Middle frontal gyrus (tissue), 1 donor: ENCODE measurements around the gene SUN5.
"Not testable (repeated sequence)": the region's sequence is repeated elsewhere in the genome, so short reads cannot be mapped to it uniquely, and the experiment has no call there.

Experiments
- DNase-seq: peaks from one replicate; pipeline ENCODE4 v3.0.0-alpha.2; 2015; ENCODE audit warnings: low spot score; ENCODE audit errors: extremely low spot score

SUN5 gene

DNA sequence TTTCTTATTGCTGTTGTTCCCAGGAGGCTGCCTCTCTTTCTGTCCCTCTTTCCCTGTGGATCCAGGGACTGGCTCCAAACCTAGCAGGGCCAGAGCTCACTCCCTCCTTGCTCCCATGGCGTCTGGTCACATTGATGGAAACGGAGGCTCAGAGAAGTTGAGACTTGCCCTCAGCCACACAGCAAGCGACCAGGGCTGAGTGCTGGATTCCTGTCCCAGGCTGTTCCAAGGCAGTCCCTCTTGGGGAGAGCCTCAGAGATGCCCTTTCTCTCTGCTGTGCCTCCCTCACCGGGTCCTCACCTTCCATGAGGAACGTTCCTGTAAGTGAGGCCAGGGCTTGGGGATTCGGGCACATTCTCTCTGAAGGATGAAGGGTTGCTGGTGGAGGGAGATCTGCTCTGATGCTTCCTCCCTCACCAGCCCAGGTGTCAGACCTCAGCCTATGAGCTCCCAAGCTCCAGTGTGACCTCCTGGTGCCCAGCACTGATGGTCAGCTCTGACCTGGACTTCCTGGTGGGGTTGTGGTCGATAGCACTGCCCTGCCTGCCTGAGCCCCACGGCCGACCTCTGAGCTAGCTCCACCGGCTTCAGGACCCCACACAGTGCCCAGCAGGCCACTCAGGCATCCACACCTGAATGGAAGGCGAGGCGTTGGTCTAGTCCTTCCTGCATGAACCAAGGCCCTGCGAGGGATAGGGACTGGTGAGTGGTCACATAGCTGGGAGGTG, 26.8 kb downstream of the SUN5 start:
- no peak for DNase-seq

GRCh38 chr20:32976746-32977145, 27.5 kb downstream of the SUN5 start:
- no peak for DNase-seq

GRCh38 chr20:32975698-32976674, 28.2 kb downstream of the SUN5 start:
- DNase-seq: no peak

DNA sequence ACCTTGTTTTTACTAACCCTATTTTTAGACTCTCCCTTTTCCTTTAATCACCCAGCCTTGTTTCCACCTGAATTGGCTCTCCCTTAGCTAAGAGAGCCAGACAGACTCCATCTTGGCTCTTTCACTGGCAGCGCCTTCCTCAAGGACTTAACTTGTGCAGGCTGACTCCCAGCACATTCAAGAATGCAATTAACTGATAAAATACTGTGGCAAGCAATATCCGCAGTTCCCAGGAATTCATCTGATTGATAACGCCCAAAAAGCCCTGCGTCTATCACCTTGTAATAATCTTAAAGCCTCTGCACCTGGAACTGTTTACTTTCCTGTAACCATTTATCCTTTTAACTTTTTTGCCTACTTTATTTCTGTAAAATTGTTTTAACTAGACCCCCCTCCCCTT, 29.1 kb downstream of the SUN5 start:
- DNase-seq: not testable (repeated sequence)

GRCh38 chr20:32974204-32975064, 29.8 kb downstream of the SUN5 start:
- not testable (repeated sequence) for DNase-seq

DNA sequence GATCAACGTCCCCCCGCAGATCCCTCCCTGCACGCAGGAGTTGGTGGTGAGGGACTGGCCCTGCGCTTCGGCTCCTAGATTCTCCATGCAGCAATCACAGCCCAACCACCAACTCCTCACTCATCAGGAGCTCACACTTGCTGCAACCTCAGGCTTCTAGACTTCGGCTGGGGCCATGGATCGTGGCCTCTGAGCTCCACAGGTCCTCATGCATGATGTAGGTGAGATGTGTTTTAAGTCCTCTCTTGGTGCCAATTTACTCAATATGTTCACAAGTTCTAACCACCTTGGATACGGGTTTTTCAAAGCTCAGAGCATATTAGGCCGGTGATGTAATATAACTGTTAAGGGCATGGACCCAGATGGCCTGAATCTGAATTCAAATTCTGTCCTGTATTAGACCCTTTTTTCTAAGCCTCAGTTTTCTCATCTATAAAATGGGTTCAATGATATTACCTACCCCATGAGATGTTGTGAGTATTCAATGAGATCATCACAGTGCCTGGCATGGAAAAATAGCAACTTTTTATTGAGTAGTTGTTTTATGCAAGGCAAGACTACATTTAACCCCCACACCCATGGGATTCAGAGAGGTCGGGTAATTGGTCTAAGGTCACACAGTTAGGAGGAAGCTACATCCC, 31.0 kb downstream of the SUN5 start:
- DNase-seq: no peak

- DNase-seq: no peak
Measured at GRCh38 chr20:32972181-32973076, 31.8 kb downstream of the SUN5 start.

DNA sequence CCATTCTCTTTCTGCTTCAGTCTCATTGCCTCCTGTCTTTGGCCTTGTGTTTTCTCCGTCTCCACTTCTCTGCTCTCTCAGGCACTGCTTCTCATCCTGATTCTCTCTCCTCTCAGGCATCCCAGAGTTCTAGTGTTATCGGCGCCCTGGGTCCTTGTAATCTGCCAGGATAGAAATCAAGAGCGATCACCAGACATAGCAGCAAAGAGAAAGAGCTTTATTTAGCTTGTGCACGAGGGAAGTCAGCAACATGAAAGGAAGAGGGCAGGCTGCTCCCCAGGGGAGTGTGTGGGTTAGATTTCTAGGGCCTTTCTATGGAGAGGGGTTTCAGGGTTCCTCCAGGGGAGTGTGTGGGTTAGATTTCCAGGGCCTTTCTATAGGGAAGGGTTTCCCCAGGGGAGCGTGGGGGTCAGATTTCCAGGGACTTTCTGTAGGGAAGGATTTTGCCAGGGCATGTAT, 32.5 kb downstream of the SUN5 start:
- no peak for DNase-seq

- DNase-seq: no peak
Measured at GRCh38 chr20:32970973-32971300, 33.3 kb downstream of the SUN5 start.

- no peak for DNase-seq
Measured at GRCh38 chr20:32970115-32970972, 33.9 kb downstream of the SUN5 start.

DNA sequence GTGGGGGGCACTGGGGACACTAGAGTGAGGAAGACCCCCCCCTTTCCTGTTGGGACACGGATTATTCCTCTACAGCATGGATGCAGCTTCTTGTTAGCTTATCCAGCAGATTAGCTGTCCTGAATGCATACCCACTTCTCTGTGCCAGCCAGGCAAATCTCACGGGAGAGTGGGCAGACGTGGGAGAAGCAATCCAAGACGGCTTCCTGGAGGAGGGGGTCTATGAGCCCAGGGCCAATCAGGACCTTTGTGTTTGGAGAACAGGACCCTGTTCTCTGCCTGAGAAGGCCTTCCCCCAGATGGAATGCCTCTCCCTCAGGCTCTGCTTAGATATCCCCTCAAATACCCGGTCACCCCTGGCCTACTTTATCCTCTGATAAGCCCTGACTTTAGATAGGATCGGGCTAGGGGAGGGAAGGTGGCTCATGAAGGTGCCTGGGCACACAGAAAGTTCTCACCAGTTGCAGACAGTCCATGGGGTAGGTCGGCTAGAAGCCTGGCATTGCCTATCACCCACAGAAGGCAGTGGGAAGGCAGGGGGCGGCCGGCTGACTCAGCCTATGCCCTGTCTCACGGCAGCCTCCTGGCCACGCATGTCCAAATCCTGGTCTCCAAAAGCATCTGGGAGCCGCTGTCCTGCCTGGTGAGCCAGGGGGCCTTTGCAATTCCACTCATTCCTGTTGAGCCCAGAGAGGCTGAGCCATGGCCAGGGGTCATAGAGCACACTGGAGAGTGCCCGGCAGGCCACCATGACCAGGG, 34.7 kb downstream of the SUN5 start:
- no peak for DNase-seq

DNA sequence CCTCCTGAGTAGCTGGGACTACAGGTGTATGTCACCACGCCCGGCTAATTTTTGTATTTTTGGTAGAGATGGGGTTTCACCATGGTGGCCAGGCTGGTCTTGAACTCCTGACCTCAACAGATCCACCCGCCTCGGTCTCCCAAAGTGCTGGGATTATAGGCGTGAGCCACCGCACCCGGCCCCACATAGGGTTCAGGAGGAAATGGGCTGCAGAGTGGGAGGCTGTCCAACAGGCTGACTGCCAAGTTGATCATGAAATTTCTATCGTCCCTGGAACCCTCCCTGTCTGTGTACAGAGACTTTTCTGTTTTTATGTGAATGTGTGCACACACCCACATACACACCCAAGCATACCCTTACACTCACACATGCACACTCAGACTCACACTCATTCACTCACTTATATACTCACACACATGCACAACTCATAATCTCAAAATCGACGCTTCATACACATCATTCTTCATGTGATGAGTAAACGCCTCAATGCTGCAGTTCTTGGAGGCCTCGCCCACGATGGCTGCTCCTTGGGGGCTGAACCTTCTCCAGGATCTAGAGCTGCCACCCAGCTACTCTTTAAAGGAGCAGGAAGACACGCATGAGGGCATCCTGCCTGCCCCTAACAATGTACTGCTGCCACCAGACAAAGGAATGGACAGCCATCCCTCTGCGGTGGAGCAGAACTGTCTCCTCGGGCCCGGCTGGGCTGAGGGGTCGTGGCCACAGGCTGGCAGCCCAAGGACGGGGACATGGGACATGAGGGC, 35.6 kb downstream of the SUN5 start:
- DNase-seq: no peak

- DNase-seq: no peak
Measured at GRCh38 chr20:32967961-32968457, 36.2 kb downstream of the SUN5 start.

DNA sequence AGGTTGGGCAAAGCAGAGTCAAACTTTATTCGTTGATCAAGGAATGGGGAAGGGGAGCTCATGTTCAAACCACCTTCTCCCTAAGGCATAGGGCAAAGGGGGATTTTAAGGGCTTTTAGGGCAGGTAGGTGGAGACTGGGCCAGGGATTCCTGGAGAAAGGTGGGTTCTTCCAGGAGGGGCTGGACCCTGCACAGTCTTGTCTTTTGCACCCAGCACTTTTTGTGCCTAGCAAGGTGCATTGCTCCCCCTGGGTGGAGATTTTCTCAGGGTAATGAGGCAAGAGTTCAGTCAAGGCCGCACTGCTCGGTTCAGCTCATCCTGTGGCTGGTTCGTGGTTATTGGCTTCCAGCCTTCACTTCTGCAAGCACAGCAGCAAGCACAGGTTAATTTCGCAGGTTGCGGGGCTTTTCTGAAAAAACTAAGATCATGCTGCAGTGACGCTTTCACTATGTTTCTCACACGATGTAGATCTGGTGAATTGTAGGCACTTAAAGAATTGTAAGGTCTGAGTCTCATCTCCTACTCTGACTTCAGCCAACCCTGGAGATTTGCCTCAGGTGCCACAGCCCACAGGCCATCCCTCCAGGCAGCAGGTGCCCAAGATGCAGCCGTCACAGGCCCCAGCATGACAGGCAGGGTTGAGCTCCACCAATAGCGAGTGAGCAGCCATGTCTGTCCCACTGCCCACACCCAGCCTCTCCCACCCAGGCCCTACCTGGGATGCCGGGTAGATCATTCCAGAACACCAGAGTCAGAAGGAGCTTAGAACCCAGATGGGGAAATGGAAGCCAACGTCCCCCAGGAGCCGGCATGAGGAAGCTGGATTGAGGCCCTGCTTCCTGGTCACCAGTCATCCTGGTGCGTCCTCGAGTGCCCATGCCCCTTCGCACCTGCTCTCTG, 37.1 kb downstream of the SUN5 start:
- no peak for DNase-seq

DNA sequence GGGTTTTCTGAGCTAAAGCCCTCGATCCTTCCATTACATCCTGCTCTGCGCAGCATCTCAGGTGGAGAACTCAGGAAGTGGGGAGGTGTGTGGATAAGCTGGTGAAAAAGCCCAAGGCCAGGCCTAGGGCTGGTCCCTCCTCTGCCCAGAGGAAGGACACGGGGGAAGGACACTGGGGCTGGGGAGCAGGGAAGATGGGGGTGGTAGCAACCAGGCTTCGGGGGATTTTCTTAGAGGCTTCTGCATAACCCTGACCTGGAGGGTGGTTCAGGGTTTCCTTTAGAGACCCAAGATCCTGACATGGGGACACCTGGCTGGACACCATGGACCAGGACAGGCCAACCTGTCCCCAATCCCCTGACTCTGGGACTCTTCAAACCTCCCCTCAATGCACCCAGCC, 37.9 kb downstream of the SUN5 start:
- no peak for DNase-seq
